ENCODE results near the gene CPSF3.

CPSF3 gene

GRCh38 chr2:9478526-9478925, 55.1 kb downstream of the CPSF3 start:
- no peak for DNase-seq (ENCODE audit: low read depth, low spot score)
- H3K4me3 ChIP-seq (ENCODE audit: low read depth, low read length) = no peak overlapping the region
- TF ChIP-seq CTCF (IDR thresholded peaks at IDR 0.05; ENCODE audit: low read depth, low read length) = no peak
- in situ Hi-C loops (cut with HindIII; ENCODE audit: low sequenced_read_pairs) = no loop called here

- TF ChIP-seq CTCF (IDR thresholded peaks at IDR 0.05; ENCODE audit: low read depth, low read length) = no peak
- no peak overlapping the region for H3K4me3 ChIP-seq (ENCODE audit: low read depth, low read length)
- DNase-seq (ENCODE audit: low read depth, low spot score) = no peak
- in situ Hi-C loops (cut with HindIII; ENCODE audit: low sequenced_read_pairs) = no loop called here
Observed at GRCh38 chr2:9480157-9480556, 56.7 kb downstream of the CPSF3 start.

- H3K4me3 ChIP-seq (ENCODE audit: low read depth, low read length) = no peak overlapping the region
- DNase-seq (ENCODE audit: low read depth, low spot score) = no peak
- in situ Hi-C loops (cut with HindIII; ENCODE audit: low sequenced_read_pairs) = no loop called here
- TF ChIP-seq CTCF (IDR thresholded peaks at IDR 0.05; ENCODE audit: low read depth, low read length) = no peak
Observed at GRCh38 chr2:9483107-9483506, 59.7 kb downstream of the CPSF3 start.

GRCh38 chr2:9484533-9484932, 61.1 kb downstream of the CPSF3 start:
- in situ Hi-C loops (cut with HindIII; ENCODE audit: low sequenced_read_pairs) = no loop called here
- no peak overlapping the region for H3K4me3 ChIP-seq (ENCODE audit: low read depth, low read length)
- no peak for TF ChIP-seq CTCF (IDR thresholded peaks at IDR 0.05; ENCODE audit: low read depth, low read length)
- peak; percentile 51 for DNase-seq (ENCODE audit: low read depth, low spot score)

- peak; percentile 19 for DNase-seq (ENCODE audit: low read depth, low spot score)
- in situ Hi-C loops (cut with HindIII; ENCODE audit: low sequenced_read_pairs) = no loop called here
- TF ChIP-seq CTCF (IDR thresholded peaks at IDR 0.05; ENCODE audit: low read depth, low read length) = no peak
- no peak overlapping the region for H3K4me3 ChIP-seq (ENCODE audit: low read depth, low read length)
Observed at GRCh38 chr2:9488583-9489547, 65.4 kb downstream of the CPSF3 start.

GRCh38 chr2:9490789-9491188, 67.3 kb downstream of the CPSF3 start:
- no peak for TF ChIP-seq CTCF (IDR thresholded peaks at IDR 0.05; ENCODE audit: low read depth, low read length)
- in situ Hi-C loops (cut with HindIII; ENCODE audit: low sequenced_read_pairs) = no loop called here
- DNase-seq (ENCODE audit: low read depth, low spot score) = no peak
- no peak overlapping the region for H3K4me3 ChIP-seq (ENCODE audit: low read depth, low read length)

Measured in astrocyte of the spinal cord (primary cell).